GM23338 (cell line): Measurements from ENCODE around the gene SGCG.

Source experiments
- CREB1 ChIP-seq: fragments of 250-450 bp; sonication (Bioruptor Pico); IDR thresholded peaks from 2 replicates; pipeline ENCODE4 v1.5.0; 2020; ENCODE audit warnings: low read depth, mild to moderate bottlenecking, moderate library complexity
- EZH2 ChIP-seq: fragments of 200-600 bp; sonication (generic); IDR thresholded peaks from one replicate; pipeline ENCODE4 v1.8.0; 2017; ENCODE audit warnings: antibody characterized with exemption, mild to moderate bottlenecking, low read depth; ENCODE audit not compliant: unreplicated experiment
- EZH2phosphoT487 ChIP-seq: fragments of 200-600 bp; sonication (generic); IDR thresholded peaks from one replicate; pipeline ENCODE4 v1.8.1; 2018; ENCODE audit warnings: antibody characterized with exemption; ENCODE audit not compliant: unreplicated experiment
- JUNB ChIP-seq: IDR thresholded peaks from one replicate; pipeline ENCODE4 v1.6.1; 2016; ENCODE audit warnings: antibody characterized with exemption; ENCODE audit not compliant: unreplicated experiment
- NANOG ChIP-seq: IDR thresholded peaks from 2 replicates; pipeline ENCODE4 v1.6.1; 2016; ENCODE audit warnings: antibody characterized with exemption, borderline replicate concordance
- POLR2AphosphoS5 ChIP-seq: IDR thresholded peaks from 2 replicates; pipeline ENCODE4 v1.6.1; 2016; ENCODE audit warnings: antibody characterized with exemption, low read depth
- STAT1 ChIP-seq: IDR thresholded peaks from one replicate; pipeline ENCODE4 v1.6.1; 2016; ENCODE audit warnings: antibody characterized with exemption; ENCODE audit not compliant: unreplicated experiment
- ZNF114 ChIP-seq: fragments of 250-450 bp; sonication (Bioruptor Pico); IDR thresholded peaks from 2 replicates; pipeline ENCODE4 v1.5.0; 2020; ENCODE audit warnings: mild to moderate bottlenecking, moderate library complexity
- TF ChIP-seq, protein P1 (sequence below), 2 experiments: fragments of 200-600 bp in 1 of 2; sonication (generic) in 1 of 2; conservative IDR thresholded peaks; 2 replicates each; pipeline versions ENCODE4 v1.5.1 to v1.6.1; 2016 to 2017; ENCODE audit warnings: antibody characterized with exemption in 2 of 2, low read depth in 2 of 2, mild to moderate bottlenecking in 2 of 2, moderate library complexity in 1 of 2
- TF ChIP-seq, protein P2 (sequence below): IDR thresholded peaks from 2 replicates; pipeline ENCODE4 v1.6.1; 2016; ENCODE audit warnings: antibody characterized with exemption
- TF ChIP-seq, protein P3 (sequence below): IDR thresholded peaks from one replicate; pipeline ENCODE4 v1.6.1; 2018; ENCODE audit warnings: antibody characterized with exemption; ENCODE audit not compliant: unreplicated experiment

DNA sequence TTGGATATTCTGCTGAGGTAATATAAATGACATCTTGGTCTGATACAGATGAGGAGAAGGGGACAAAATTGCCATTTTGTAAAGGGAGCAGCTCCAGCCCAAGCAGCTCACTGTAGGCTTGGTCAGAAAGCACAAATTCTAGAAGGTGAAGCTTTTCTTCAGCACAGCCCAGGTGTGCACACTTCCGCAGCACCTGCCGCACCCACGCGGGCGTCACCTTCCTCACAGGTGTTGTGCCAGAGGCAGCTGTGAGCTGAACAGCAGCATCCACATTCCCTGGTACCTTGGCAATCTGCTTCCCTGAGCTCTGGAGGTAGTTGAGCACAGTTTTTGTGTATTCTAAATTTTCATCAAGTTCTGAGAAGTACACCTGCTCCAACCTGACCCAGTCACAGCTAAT, 173.7 kb downstream of the SGCG start:
- TF ChIP-seq, protein P1, sequence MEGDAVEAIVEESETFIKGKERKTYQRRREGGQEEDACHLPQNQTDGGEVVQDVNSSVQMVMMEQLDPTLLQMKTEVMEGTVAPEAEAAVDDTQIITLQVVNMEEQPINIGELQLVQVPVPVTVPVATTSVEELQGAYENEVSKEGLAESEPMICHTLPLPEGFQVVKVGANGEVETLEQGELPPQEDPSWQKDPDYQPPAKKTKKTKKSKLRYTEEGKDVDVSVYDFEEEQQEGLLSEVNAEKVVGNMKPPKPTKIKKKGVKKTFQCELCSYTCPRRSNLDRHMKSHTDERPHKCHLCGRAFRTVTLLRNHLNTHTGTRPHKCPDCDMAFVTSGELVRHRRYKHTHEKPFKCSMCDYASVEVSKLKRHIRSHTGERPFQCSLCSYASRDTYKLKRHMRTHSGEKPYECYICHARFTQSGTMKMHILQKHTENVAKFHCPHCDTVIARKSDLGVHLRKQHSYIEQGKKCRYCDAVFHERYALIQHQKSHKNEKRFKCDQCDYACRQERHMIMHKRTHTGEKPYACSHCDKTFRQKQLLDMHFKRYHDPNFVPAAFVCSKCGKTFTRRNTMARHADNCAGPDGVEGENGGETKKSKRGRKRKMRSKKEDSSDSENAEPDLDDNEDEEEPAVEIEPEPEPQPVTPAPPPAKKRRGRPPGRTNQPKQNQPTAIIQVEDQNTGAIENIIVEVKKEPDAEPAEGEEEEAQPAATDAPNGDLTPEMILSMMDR (conservative IDR thresholded peaks at IDR 0.05; ENCODE audit: low read depth in 2 of 2) = no peak
- TF ChIP-seq STAT1 = no peak
- no peak for TF ChIP-seq EZH2
- TF ChIP-seq POLR2AphosphoS5 = no peak
- TF ChIP-seq EZH2phosphoT487 = no peak
- TF ChIP-seq, protein P2, sequence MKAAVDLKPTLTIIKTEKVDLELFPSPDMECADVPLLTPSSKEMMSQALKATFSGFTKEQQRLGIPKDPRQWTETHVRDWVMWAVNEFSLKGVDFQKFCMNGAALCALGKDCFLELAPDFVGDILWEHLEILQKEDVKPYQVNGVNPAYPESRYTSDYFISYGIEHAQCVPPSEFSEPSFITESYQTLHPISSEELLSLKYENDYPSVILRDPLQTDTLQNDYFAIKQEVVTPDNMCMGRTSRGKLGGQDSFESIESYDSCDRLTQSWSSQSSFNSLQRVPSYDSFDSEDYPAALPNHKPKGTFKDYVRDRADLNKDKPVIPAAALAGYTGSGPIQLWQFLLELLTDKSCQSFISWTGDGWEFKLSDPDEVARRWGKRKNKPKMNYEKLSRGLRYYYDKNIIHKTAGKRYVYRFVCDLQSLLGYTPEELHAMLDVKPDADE = no peak
- TF ChIP-seq, protein P3, sequence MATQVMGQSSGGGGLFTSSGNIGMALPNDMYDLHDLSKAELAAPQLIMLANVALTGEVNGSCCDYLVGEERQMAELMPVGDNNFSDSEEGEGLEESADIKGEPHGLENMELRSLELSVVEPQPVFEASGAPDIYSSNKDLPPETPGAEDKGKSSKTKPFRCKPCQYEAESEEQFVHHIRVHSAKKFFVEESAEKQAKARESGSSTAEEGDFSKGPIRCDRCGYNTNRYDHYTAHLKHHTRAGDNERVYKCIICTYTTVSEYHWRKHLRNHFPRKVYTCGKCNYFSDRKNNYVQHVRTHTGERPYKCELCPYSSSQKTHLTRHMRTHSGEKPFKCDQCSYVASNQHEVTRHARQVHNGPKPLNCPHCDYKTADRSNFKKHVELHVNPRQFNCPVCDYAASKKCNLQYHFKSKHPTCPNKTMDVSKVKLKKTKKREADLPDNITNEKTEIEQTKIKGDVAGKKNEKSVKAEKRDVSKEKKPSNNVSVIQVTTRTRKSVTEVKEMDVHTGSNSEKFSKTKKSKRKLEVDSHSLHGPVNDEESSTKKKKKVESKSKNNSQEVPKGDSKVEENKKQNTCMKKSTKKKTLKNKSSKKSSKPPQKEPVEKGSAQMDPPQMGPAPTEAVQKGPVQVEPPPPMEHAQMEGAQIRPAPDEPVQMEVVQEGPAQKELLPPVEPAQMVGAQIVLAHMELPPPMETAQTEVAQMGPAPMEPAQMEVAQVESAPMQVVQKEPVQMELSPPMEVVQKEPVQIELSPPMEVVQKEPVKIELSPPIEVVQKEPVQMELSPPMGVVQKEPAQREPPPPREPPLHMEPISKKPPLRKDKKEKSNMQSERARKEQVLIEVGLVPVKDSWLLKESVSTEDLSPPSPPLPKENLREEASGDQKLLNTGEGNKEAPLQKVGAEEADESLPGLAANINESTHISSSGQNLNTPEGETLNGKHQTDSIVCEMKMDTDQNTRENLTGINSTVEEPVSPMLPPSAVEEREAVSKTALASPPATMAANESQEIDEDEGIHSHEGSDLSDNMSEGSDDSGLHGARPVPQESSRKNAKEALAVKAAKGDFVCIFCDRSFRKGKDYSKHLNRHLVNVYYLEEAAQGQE = no peak
- TF ChIP-seq ZNF114 = no peak
- TF ChIP-seq JUNB = no peak
- no peak for TF ChIP-seq CREB1 (CRISPR knock-in tag)
- no peak for TF ChIP-seq NANOG
